HG03442 (cell line): ENCODE data around the gene GLB1L2.
"Not testable (repeated sequence)": the region's sequence is repeated elsewhere in the genome, so short reads cannot be mapped to it uniquely, and the experiment has no call there.

Source experiments
- ATAC-seq: cut with Tn5 transposase; IDR thresholded peaks from one replicate; pipeline ENCODE4 v1.9.1; 2021; ENCODE audit warnings: mild to moderate bottlenecking, moderate library complexity; ENCODE audit not compliant: unreplicated experiment

GLB1L2 gene

GRCh38 chr11:134321373-134321772 is 10.4 kb upstream of the GLB1L2 start:
- not testable (repeated sequence) for ATAC-seq

GRCh38 chr11:134322553-134322952 is 9.2 kb upstream of the GLB1L2 start:
- ATAC-seq = no peak

- no peak for ATAC-seq
Measured at GRCh38 chr11:134328433-134328832, 3.4 kb upstream of the GLB1L2 start.

- no peak for ATAC-seq
Measured at GRCh38 chr11:134330611-134331353, 1.0 kb upstream of the GLB1L2 start.

- peak; percentile 36 for ATAC-seq
Measured at GRCh38 chr11:134332189-134332631, 422 bp downstream of the GLB1L2 start.

GRCh38 chr11:134332782-134333181 is 994 bp downstream of the GLB1L2 start:
- no peak for ATAC-seq

- no peak for ATAC-seq
Measured at GRCh38 chr11:134333312-134333711, 1.5 kb downstream of the GLB1L2 start.

GRCh38 chr11:134333946-134334345 is 2.2 kb downstream of the GLB1L2 start:
- no peak for ATAC-seq

GRCh38 chr11:134334796-134335571 is 3.2 kb downstream of the GLB1L2 start:
- ATAC-seq = no peak

GRCh38 chr11:134337051-134337450 is 5.3 kb downstream of the GLB1L2 start:
- ATAC-seq = no peak

- ATAC-seq = no peak
Measured at GRCh38 chr11:134338068-134338467, 6.3 kb downstream of the GLB1L2 start.

GRCh38 chr11:134338654-134339053 is 6.9 kb downstream of the GLB1L2 start:
- no peak for ATAC-seq

- no peak for ATAC-seq
Measured at GRCh38 chr11:134339756-134340155, 8.0 kb downstream of the GLB1L2 start.

GRCh38 chr11:134340354-134340964 is 8.7 kb downstream of the GLB1L2 start:
- ATAC-seq = no peak

GRCh38 chr11:134341805-134342571 is 10.2 kb downstream of the GLB1L2 start:
- ATAC-seq = no peak

- ATAC-seq = no peak
Measured at GRCh38 chr11:134342572-134343340, 11.0 kb downstream of the GLB1L2 start.

GRCh38 chr11:134343646-134344045 is 11.9 kb downstream of the GLB1L2 start:
- no peak for ATAC-seq

- ATAC-seq = not testable (repeated sequence)
Measured at GRCh38 chr11:134344497-134345236, 12.9 kb downstream of the GLB1L2 start.

- ATAC-seq = no peak
Measured at GRCh38 chr11:134345237-134345550, 13.4 kb downstream of the GLB1L2 start.
